Keratinocyte (primary cell): Measurements from ENCODE around the gene OR10H5. TPM values are rescaled to one million over a fixed set of nuclear protein-coding genes. Genes with fewer than 3 reads are reported as not detected.
"Not testable (repeated sequence)": the region's sequence is repeated elsewhere in the genome, so short reads cannot be mapped to it uniquely, and the experiment has no call there.

Experiments used
- DNase-seq: peaks from one replicate; pipeline ENCODE4 v3.0.0-alpha.2; 2011; ENCODE audit warnings: low read depth, missing footprints, low spot score
- FAIRE-seq: peaks from 2 replicates; lab custom pipeline; 2011; peaks lifted over from hg19 to GRCh38; lab: Jason Lieb, UNC
- H2AFZ ChIP-seq: 2 replicates; pipeline ENCODE4 v1.6.0; 2012; ENCODE audit warnings: low read length, control low read depth, inconsistent platforms; ENCODE audit not compliant: control insufficient read depth
- H3K27ac ChIP-seq: 2 replicates; pipeline ENCODE4 v1.5.1; 2011; ENCODE audit warnings: low read length; ENCODE audit not compliant: control insufficient read depth, insufficient read depth
- H3K27me3 ChIP-seq: 3 replicates; pipeline ENCODE4 v1.6.0; 2011; ENCODE audit warnings: low read length; ENCODE audit not compliant: control insufficient read depth, insufficient read depth; ENCODE audit errors: extremely low read depth
- H3K36me3 ChIP-seq, 2 experiments: 2 replicates in 1 of 2; 3 replicates in 1 of 2; pipeline ENCODE4 v1.5.1; 2011; ENCODE audit warnings: low read length in 2 of 2, mild to moderate bottlenecking in 1 of 2; ENCODE audit not compliant: control insufficient read depth in 2 of 2, insufficient read depth in 2 of 2; ENCODE audit errors: extremely low read depth in 1 of 2
- H3K4me1 ChIP-seq: 3 replicates; pipeline ENCODE4 v1.5.1; 2011; ENCODE audit warnings: low read length; ENCODE audit not compliant: control insufficient read depth, insufficient read depth; ENCODE audit errors: extremely low read depth
- H3K4me2 ChIP-seq: 3 replicates; pipeline ENCODE4 v1.6.0; 2011; ENCODE audit warnings: low read depth, low read length; ENCODE audit not compliant: control insufficient read depth, insufficient read depth; ENCODE audit errors: extremely low read depth
- H3K4me3 ChIP-seq, 3 experiments: fragments of 200-600 bp in 1 of 3; sonication (generic) in 1 of 3; 2 replicates in 2 of 3; 3 replicates in 1 of 3; pipeline ENCODE4 v1.5.1; 2011 to 2016; ENCODE audit warnings: low read length in 3 of 3, mild to moderate bottlenecking in 3 of 3, control low read depth in 2 of 3, inconsistent platforms in 1 of 3, low read depth in 1 of 3, mixed read lengths in 1 of 3, mixed run types in 1 of 3, moderate library complexity in 1 of 3; ENCODE audit not compliant: control insufficient read depth in 2 of 3, insufficient read depth in 2 of 3; ENCODE audit errors: extremely low read depth in 1 of 3
- H3K79me2 ChIP-seq: 2 replicates; pipeline ENCODE4 v1.6.0; 2012; ENCODE audit warnings: low read length; ENCODE audit not compliant: control insufficient read depth, insufficient read depth
- H3K9ac ChIP-seq: 3 replicates; pipeline ENCODE4 v1.6.0; 2011; ENCODE audit warnings: low read length; ENCODE audit not compliant: control insufficient read depth, insufficient read depth; ENCODE audit errors: extremely low read depth
- H3K9me1 ChIP-seq: 3 replicates; pipeline ENCODE4 v1.6.0; 2011; ENCODE audit warnings: low read length; ENCODE audit not compliant: control insufficient read depth, insufficient read depth; ENCODE audit errors: extremely low read depth
- H3K9me3 ChIP-seq: 2 replicates; pipeline ENCODE4 v1.5.1; 2012; ENCODE audit warnings: low read depth, low read length; ENCODE audit not compliant: control insufficient read depth
- H4K20me1 ChIP-seq: 3 replicates; pipeline ENCODE4 v1.6.0; 2011; ENCODE audit warnings: low read length; ENCODE audit not compliant: control insufficient read depth, insufficient read depth; ENCODE audit errors: extremely low read depth
- CTCF ChIP-seq, 3 experiments: IDR thresholded peaks in 1 of 3; conservative IDR thresholded peaks in 1 of 3; optimal IDR thresholded peaks in 1 of 3; 2 replicates in 2 of 3; 3 replicates in 1 of 3; pipeline versions ENCODE3 to v1.5.1; 2011; ENCODE audit warnings: low read length in 3 of 3, mild to moderate bottlenecking in 3 of 3, moderate library complexity in 2 of 3, control low read depth in 1 of 3, inconsistent platforms in 1 of 3; ENCODE audit not compliant: insufficient read depth in 2 of 3; ENCODE audit errors: extremely low read depth in 1 of 3
- EZH2 ChIP-seq: IDR thresholded peaks from one replicate; pipeline ENCODE4 v1.6.1; 2012; ENCODE audit warnings: inconsistent platforms, mild to moderate bottlenecking, low read length, moderate library complexity
- dilution Hi-C: fragments of 300-500 bp; cut with MboI; formaldehyde crosslinking; loops from one replicate; pipeline ENCODE4 v1.7.0; 2020; ENCODE audit warnings: low sequenced_read_pairs; ENCODE audit not compliant: extremely low pct_ligation_motif_present
- polyA plus RNA-seq, 5 experiments: library from polyadenylated mRNA; depleted of rRNA in 3 of 5; stranded (reverse) in 3 of 5; stranded (forward) in 1 of 5; unstranded in 1 of 5; fragments of >200 nt; gene quantifications; 1 replicate in 1 of 5; 2 replicates in 3 of 5; 3 replicates in 1 of 5; pipeline versions ENCODE4 v1.2.1 to v1.2.3, GENCODE V29; 2011 to 2012; ENCODE audit warnings: missing spikeins in 2 of 5, low read depth in 1 of 5, low replicate concordance in 1 of 5

The OR10H5 gene
- polyA plus RNA-seq, 1 donor (not counting 4 experiments of a cell fraction or from before 2014, with no cell fraction given) = not detected

- no peak overlapping the region for H3K27ac ChIP-seq
- no peak for DNase-seq
- dilution Hi-C loops = no loop called here
- H3K36me3 ChIP-seq = no peaks in the 10 kb centered on the region
- H3K4me1 ChIP-seq = no peaks in the 10 kb centered on the region
- no peak for FAIRE-seq
- TF ChIP-seq EZH2 = no peak
- TF ChIP-seq CTCF (optimal IDR thresholded peaks at IDR 0.05 in 1 of 3, IDR thresholded peaks at IDR 0.05 in 1 of 3, conservative IDR thresholded peaks at IDR 0.05 in 1 of 3; ENCODE audit: extremely low read depth in 1 of 3, insufficient read depth in 2 of 3, low read length in 3 of 3) = no peak
- no peak overlapping the region for H2AFZ ChIP-seq
- H4K20me1 ChIP-seq = no peaks in the 10 kb centered on the region
- no peak overlapping the region for H3K4me3 ChIP-seq
- H3K9me3 ChIP-seq = no peaks in the 10 kb centered on the region
- no peaks in the 10 kb centered on the region for H3K9me1 ChIP-seq
- H3K79me2 ChIP-seq = no peaks in the 10 kb centered on the region
- H3K27me3 ChIP-seq = no peaks in the 10 kb centered on the region
- H3K9ac ChIP-seq = no peak overlapping the region
- H3K4me2 ChIP-seq = no peak overlapping the region
Measured at GRCh38 chr19:15769586-15769985, 17.9 kb upstream of the OR10H5 start.

- H3K4me1 ChIP-seq, DNase-seq, H3K27ac ChIP-seq, H3K9me3 ChIP-seq, FAIRE-seq, H3K27me3 ChIP-seq, H3K4me3 ChIP-seq, dilution Hi-C loops, H3K9ac ChIP-seq, H3K36me3 ChIP-seq, H2AFZ ChIP-seq, H3K9me1 ChIP-seq, H3K79me2 ChIP-seq, H3K4me2 ChIP-seq, H4K20me1 ChIP-seq: not testable (repeated sequence)
Measured at GRCh38 chr19:15774159-15774558, 13.3 kb upstream of the OR10H5 start.

- no peak overlapping the region for H3K4me2 ChIP-seq
- no peaks in the 10 kb centered on the region for H3K4me1 ChIP-seq
- no peak for DNase-seq
- no peak overlapping the region for H3K27ac ChIP-seq
- H3K27me3 ChIP-seq = no peaks in the 10 kb centered on the region
- dilution Hi-C loops = no loop called here
- H3K9me1 ChIP-seq = no peaks in the 10 kb centered on the region
- no peaks in the 10 kb centered on the region for H3K9me3 ChIP-seq
- H2AFZ ChIP-seq = no peak overlapping the region
- no peaks in the 10 kb centered on the region for H4K20me1 ChIP-seq
- H3K9ac ChIP-seq = no peak overlapping the region
- H3K4me3 ChIP-seq = no peak overlapping the region
- no peaks in the 10 kb centered on the region for H3K36me3 ChIP-seq
- no peak for FAIRE-seq
- TF ChIP-seq CTCF (optimal IDR thresholded peaks at IDR 0.05 in 1 of 3, IDR thresholded peaks at IDR 0.05 in 1 of 3, conservative IDR thresholded peaks at IDR 0.05 in 1 of 3; ENCODE audit: extremely low read depth in 1 of 3, insufficient read depth in 2 of 3, low read length in 3 of 3) (no peak), EZH2 (no peak)
- no peaks in the 10 kb centered on the region for H3K79me2 ChIP-seq
Measured at GRCh38 chr19:15775249-15775648, 12.2 kb upstream of the OR10H5 start.
